Activated T-helper 1 cell treated with anti-CD3 and anti-CD28 coated beads, Interleukin-12 subunit alpha, Interleukin-12 subunit beta, Interleukin-2, Interleukin-4 antibody, amounts not matched to agents 30 ng/mL and 10 ng/mL and 1 ng/mL, durations not matched to agents 14 hours and 24 hours and 36 hours (primary cell): ENCODE data around the gene KCP. TPM values are rescaled to one million over a fixed set of nuclear protein-coding genes. Genes with fewer than 3 reads are reported as not detected.

Source experiments
- DNase-seq: peaks from one replicate; pipeline ENCODE4 v3.0.0; 2021; ENCODE audit warnings: low spot score
- H3K27ac Mint-ChIP-seq: one replicate; pipeline ENCODE4 v1.8.0; 2021; ENCODE audit warnings: mild to moderate bottlenecking, mixed read lengths
- H3K27me3 Mint-ChIP-seq: one replicate; pipeline ENCODE4 v1.8.0; 2022; ENCODE audit warnings: mild to moderate bottlenecking, moderate library complexity, mixed read lengths; ENCODE audit not compliant: insufficient read depth
- H3K36me3 Mint-ChIP-seq: one replicate; pipeline ENCODE4 v1.8.0; 2021; ENCODE audit warnings: low read depth, mixed read lengths
- H3K4me1 Mint-ChIP-seq: one replicate; pipeline ENCODE4 v1.8.0; 2021; ENCODE audit warnings: low read depth, mixed read lengths
- H3K4me3 Mint-ChIP-seq: one replicate; pipeline ENCODE4 v1.8.0; 2021; ENCODE audit warnings: mild to moderate bottlenecking, moderate library complexity, mixed read lengths
- H3K9me3 Mint-ChIP-seq: one replicate; pipeline ENCODE4 v1.8.0; 2021; ENCODE audit warnings: mixed read lengths
- intact Hi-C: fragments of 100-400 bp; cut with micrococcal nuclease; formaldehyde crosslinking; loops from one replicate; pipeline ENCODE4 v1.15.1; 2024
- total RNA-seq: library from RNA; stranded (reverse); gene quantifications from 2 replicates; pipeline ENCODE4 v1.2.3, GENCODE V29; 2022

The KCP gene
- total RNA-seq, 1 donor from 2014 or later, result not detected

GRCh38 chr7:128922496-128923410 is 12.2 kb upstream of the KCP start:
- Mint-ChIP-seq H3K36me3 (no peaks in the 10 kb centered on the region), H3K9me3 (no peaks in the 10 kb centered on the region), H3K27ac (no peak overlapping the region), H3K4me3 (no peak overlapping the region), H3K4me1 (no peaks in the 10 kb centered on the region), H3K27me3 (peaks cover 43% of the 10 kb centered on the region)
- no peak for DNase-seq
- intact Hi-C loops, result no loop called here

GRCh38 chr7:128921866-128922440 is 11.4 kb upstream of the KCP start:
- Mint-ChIP-seq H3K27ac (no peak overlapping the region), H3K4me1 (no peaks in the 10 kb centered on the region), H3K9me3 (no peaks in the 10 kb centered on the region), H3K27me3 (peaks cover 48% of the 10 kb centered on the region), H3K4me3 (no peak overlapping the region), H3K36me3 (no peaks in the 10 kb centered on the region)
- DNase-seq, result no peak
- intact Hi-C loops, result no loop called here

GRCh38 chr7:128920913-128921582 is 10.5 kb upstream of the KCP start:
- Mint-ChIP-seq H3K36me3 (no peaks in the 10 kb centered on the region), H3K27me3 (peaks cover 53% of the 10 kb centered on the region), H3K9me3 (no peaks in the 10 kb centered on the region), H3K27ac (no peak overlapping the region), H3K4me3 (no peak overlapping the region), H3K4me1 (no peaks in the 10 kb centered on the region)
- no peak for DNase-seq
- intact Hi-C loops, result no loop called here

GRCh38 chr7:128919881-128920799 is 9.6 kb upstream of the KCP start:
- DNase-seq, result no peak
- H3K9me3 Mint-ChIP-seq, result no peaks in the 10 kb centered on the region
- no peak overlapping the region for H3K27ac Mint-ChIP-seq
- intact Hi-C loops, result no loop called here
- H3K36me3 Mint-ChIP-seq, result peaks cover 2% of the 10 kb centered on the region
- peaks cover 5% of the 10 kb centered on the region for H3K4me1 Mint-ChIP-seq
- peaks cover 55% of the 10 kb centered on the region for H3K27me3 Mint-ChIP-seq
- H3K4me3 Mint-ChIP-seq, result no peak overlapping the region

- no peaks in the 10 kb centered on the region for H3K9me3 Mint-ChIP-seq
- intact Hi-C loops, result no loop called here
- peaks cover 52% of the 10 kb centered on the region for H3K27me3 Mint-ChIP-seq
These were observed 8.7 kb upstream of the KCP start for GRCh38 chr7:128919241-128919640.

GRCh38 chr7:128918016-128918665 is 7.6 kb upstream of the KCP start:
- intact Hi-C loops, result no loop called here
- DNase-seq, result no peak
- Mint-ChIP-seq H3K4me3 (no peak overlapping the region), H3K27ac (no peak overlapping the region), H3K36me3 (peaks cover 2% of the 10 kb centered on the region), H3K9me3 (no peaks in the 10 kb centered on the region), H3K27me3 (peaks cover 51% of the 10 kb centered on the region), H3K4me1 (peaks cover 5% of the 10 kb centered on the region)

More at GRCh38 chr7:128919241-128919640, 8.7 kb upstream of the KCP start:
- Mint-ChIP-seq H3K4me1 (peaks cover 5% of the 10 kb centered on the region), H3K27ac (no peak overlapping the region), H3K4me3 (no peak overlapping the region), H3K36me3 (peaks cover 2% of the 10 kb centered on the region)
- DNase-seq, result no peak

GRCh38 chr7:128917122-128917521 is 6.6 kb upstream of the KCP start:
- peaks cover 52% of the 10 kb centered on the region for H3K27me3 Mint-ChIP-seq

GRCh38 chr7:128916643-128916915 is 6.1 kb upstream of the KCP start:
- no peak for DNase-seq
- Mint-ChIP-seq H3K9me3 (no peaks in the 10 kb centered on the region), H3K4me3 (no peak overlapping the region), H3K36me3 (peaks cover 2% of the 10 kb centered on the region), H3K27me3 (peaks cover 57% of the 10 kb centered on the region), H3K4me1 (peaks cover 5% of the 10 kb centered on the region), H3K27ac (no peak overlapping the region)
- intact Hi-C loops, result no loop called here

More at GRCh38 chr7:128917122-128917521, 6.6 kb upstream of the KCP start:
- H3K9me3 Mint-ChIP-seq, result no peaks in the 10 kb centered on the region
- peaks cover 2% of the 10 kb centered on the region for H3K36me3 Mint-ChIP-seq
- H3K27ac Mint-ChIP-seq, result no peak overlapping the region
- no peak for DNase-seq
- H3K4me1 Mint-ChIP-seq, result peaks cover 5% of the 10 kb centered on the region
- H3K4me3 Mint-ChIP-seq, result no peak overlapping the region
- intact Hi-C loops, result no loop called here

GRCh38 chr7:128915841-128916642 is 5.5 kb upstream of the KCP start:
- intact Hi-C loops, result no loop called here
- peaks cover 61% of the 10 kb centered on the region for H3K27me3 Mint-ChIP-seq
- peaks cover 2% of the 10 kb centered on the region for H3K36me3 Mint-ChIP-seq
- no peak overlapping the region for H3K4me3 Mint-ChIP-seq
- DNase-seq, result no peak
- H3K27ac Mint-ChIP-seq, result no peak overlapping the region
- H3K4me1 Mint-ChIP-seq, result peaks cover 5% of the 10 kb centered on the region
- no peaks in the 10 kb centered on the region for H3K9me3 Mint-ChIP-seq

- intact Hi-C loops, result no loop called here
- no peak for DNase-seq
- no peak overlapping the region for H3K27ac Mint-ChIP-seq
These were observed 4.8 kb upstream of the KCP start for GRCh38 chr7:128915271-128915819.

GRCh38 chr7:128914566-128915151 is 4.2 kb upstream of the KCP start:
- Mint-ChIP-seq H3K36me3 (peaks cover 2% of the 10 kb centered on the region), H3K4me3 (no peak overlapping the region), H3K27ac (no peak overlapping the region), H3K9me3 (no peaks in the 10 kb centered on the region), H3K27me3 (peaks cover 59% of the 10 kb centered on the region), H3K4me1 (peaks cover 5% of the 10 kb centered on the region)
- intact Hi-C loops, result no loop called here
- DNase-seq, result no peak

More at GRCh38 chr7:128915271-128915819, 4.8 kb upstream of the KCP start:
- peaks cover 5% of the 10 kb centered on the region for H3K4me1 Mint-ChIP-seq
- H3K36me3 Mint-ChIP-seq, result peaks cover 2% of the 10 kb centered on the region
- H3K4me3 Mint-ChIP-seq, result peak overlapping the region; percentile 37
- H3K27me3 Mint-ChIP-seq, result peaks cover 59% of the 10 kb centered on the region
- H3K9me3 Mint-ChIP-seq, result no peaks in the 10 kb centered on the region
